ENCODE data around the gene LNX1. TPM values are rescaled to one million over a fixed set of nuclear protein-coding genes. Genes with fewer than 3 reads are reported as not detected.

LNX1 gene
- total and polyA plus RNA-seq, 7 donors, result 2.3 to 7.9 (median 4.6) TPM

DNA sequence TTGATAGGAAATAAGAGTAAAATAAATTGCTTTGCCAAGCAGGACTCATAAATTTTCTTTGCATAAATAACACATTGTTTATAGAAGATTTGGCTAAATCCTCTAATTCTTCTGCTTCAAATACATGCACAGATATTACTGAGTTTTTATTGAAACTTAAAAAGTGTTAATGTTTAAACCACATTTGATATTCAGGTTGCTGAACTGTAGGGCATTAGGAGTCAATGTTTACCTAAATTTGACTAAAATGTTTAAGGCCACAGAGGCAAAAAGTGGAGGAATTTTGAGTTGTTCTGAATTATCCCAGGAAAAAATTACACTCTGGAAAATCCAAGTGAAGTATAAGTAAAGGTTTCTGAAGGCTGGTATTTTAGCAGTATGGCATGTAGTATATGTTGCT lies 135.1 kb downstream of the LNX1 start:
- intact Hi-C loops (cut with DNase I), result no loop called here
- Histone ChIP-seq H3K36me3 (peaks cover 0 to 70% (median 4%) of the 10 kb centered on the region in 4 donors), H3K27ac (no peak overlapping the region), H3K9me3 (no peaks in the 10 kb centered on the region), H3K4me3 (no peak overlapping the region), H3K27me3 (no peaks in the 10 kb centered on the region), H3K4me1 (no peaks in the 10 kb centered on the region)
- TF ChIP-seq POLR2AphosphoS5 (IDR thresholded peaks at IDR 0.05) (no peak), EP300 (IDR thresholded peaks at IDR 0.05) (no peak), POLR2A (IDR thresholded peaks at IDR 0.05) (no peak)
- TF ChIP-seq, protein P1, sequence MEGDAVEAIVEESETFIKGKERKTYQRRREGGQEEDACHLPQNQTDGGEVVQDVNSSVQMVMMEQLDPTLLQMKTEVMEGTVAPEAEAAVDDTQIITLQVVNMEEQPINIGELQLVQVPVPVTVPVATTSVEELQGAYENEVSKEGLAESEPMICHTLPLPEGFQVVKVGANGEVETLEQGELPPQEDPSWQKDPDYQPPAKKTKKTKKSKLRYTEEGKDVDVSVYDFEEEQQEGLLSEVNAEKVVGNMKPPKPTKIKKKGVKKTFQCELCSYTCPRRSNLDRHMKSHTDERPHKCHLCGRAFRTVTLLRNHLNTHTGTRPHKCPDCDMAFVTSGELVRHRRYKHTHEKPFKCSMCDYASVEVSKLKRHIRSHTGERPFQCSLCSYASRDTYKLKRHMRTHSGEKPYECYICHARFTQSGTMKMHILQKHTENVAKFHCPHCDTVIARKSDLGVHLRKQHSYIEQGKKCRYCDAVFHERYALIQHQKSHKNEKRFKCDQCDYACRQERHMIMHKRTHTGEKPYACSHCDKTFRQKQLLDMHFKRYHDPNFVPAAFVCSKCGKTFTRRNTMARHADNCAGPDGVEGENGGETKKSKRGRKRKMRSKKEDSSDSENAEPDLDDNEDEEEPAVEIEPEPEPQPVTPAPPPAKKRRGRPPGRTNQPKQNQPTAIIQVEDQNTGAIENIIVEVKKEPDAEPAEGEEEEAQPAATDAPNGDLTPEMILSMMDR (IDR thresholded peaks at IDR 0.05), result no peak
- DNase-seq, result no peak

DNA sequence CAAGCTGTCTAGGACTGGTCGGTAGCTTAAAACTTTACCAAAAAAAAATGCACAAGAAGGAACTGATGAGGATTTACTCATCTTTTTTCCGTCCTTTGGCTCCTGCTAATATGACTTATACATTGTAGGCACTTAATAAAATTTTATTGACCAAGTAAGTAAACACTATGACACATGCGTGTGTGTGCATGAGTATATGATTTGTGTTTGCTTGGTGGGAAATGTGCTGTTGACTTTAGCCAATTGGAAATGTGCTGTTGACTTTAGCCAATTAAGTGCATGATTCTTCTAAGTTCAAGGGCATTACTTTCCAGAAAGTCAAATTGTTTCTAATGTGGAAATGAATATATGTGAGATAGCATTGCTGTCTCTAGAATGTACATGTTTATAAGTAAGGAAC lies 135.5 kb downstream of the LNX1 start:
- no peak for TF ChIP-seq POLR2A (IDR thresholded peaks at IDR 0.05)
- no peak for TF ChIP-seq EP300 (IDR thresholded peaks at IDR 0.05)
- TF ChIP-seq POLR2AphosphoS5 (IDR thresholded peaks at IDR 0.05), result no peak
- TF ChIP-seq, protein P1 (IDR thresholded peaks at IDR 0.05), result no peak
- WGBS, 2 donors, result 62 to 83% methylated on average over 3 of the region's 3 CpGs
- Histone ChIP-seq H3K27me3 (no peaks in the 10 kb centered on the region), H3K36me3 (peaks cover 0 to 66% (median 4%) of the 10 kb centered on the region in 4 donors), H3K4me3 (no peak overlapping the region), H3K27ac (no peak overlapping the region), H3K4me1 (no peaks in the 10 kb centered on the region), H3K9me3 (no peaks in the 10 kb centered on the region)
- intact Hi-C loops (cut with DNase I), result no loop called here
- DNase-seq, result no peak

DNA sequence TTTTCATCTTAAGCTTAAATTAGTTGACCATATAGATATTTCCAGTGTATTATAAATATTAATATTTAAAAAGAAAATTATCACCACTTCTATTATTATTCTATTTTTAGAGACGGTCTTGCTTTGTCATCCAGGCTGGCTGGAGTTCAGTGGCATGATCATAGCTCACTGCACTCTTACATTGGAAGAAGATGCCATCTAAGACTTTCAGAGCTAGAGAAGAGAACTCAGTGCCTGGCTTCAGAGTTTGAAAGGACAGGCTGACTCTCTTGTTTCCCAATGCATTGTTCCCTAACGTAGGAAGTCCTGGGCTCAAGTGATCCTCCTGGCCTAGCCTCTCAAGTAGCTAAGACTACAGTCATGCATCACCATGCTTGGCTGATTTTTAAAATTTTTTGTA lies 137.9 kb downstream of the LNX1 start:
- Histone ChIP-seq H3K36me3 (peaks cover 0 to 44% (median 4%) of the 10 kb centered on the region in 4 donors), H3K27ac (no peak overlapping the region), H3K4me3 (no peak overlapping the region), H3K9me3 (no peaks in the 10 kb centered on the region), H3K4me1 (no peaks in the 10 kb centered on the region), H3K27me3 (no peaks in the 10 kb centered on the region)
- TF ChIP-seq POLR2A (IDR thresholded peaks at IDR 0.05) (no peak), POLR2AphosphoS5 (IDR thresholded peaks at IDR 0.05) (no peak), EP300 (IDR thresholded peaks at IDR 0.05) (no peak)
- TF ChIP-seq, protein P1 (IDR thresholded peaks at IDR 0.05), result no peak
- DNase-seq, result no peak
- intact Hi-C loops (cut with DNase I), result no loop called here
- WGBS, 2 donors, result 95 to 96% methylated on average over 2 of the region's 2 CpGs

DNA sequence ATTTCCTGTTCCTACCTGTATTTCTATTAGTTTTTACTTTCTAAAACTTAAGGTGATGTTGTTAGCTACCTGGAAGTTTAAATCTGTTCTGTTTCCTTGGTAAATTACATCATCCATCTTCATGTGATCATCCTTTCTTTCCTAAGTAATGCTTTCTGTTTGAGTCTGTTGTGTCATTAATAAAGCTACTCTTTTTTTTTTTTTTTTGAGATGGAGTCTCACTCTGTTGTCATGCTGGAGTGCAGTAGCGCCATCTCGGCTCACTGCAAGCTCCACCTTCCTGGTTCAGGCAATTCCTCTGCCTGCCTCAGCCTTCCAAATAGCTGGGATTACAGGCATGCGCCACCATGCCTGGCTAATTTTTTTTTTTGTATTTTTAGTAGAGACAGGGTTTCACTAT lies 140.5 kb downstream of the LNX1 start:
- H3K27ac ChIP-seq, result no peak overlapping the region
- WGBS, 2 donors, result 96 to 98% methylated on average over 3 of the region's 3 CpGs
- no peaks in the 10 kb centered on the region for H3K27me3 ChIP-seq
- no peaks in the 10 kb centered on the region for H3K4me1 ChIP-seq
- intact Hi-C loops (cut with DNase I), result no loop called here
- H3K9me3 ChIP-seq, result no peaks in the 10 kb centered on the region
- H3K4me3 ChIP-seq, result no peak overlapping the region
- TF ChIP-seq POLR2AphosphoS5 (IDR thresholded peaks at IDR 0.05), result no peak
- TF ChIP-seq POLR2A (IDR thresholded peaks at IDR 0.05), result no peak
- TF ChIP-seq EP300 (IDR thresholded peaks at IDR 0.05), result no peak
- TF ChIP-seq, protein P1 (IDR thresholded peaks at IDR 0.05), result no peak
- H3K36me3 ChIP-seq, result peaks cover 0 to 50% (median 4%) of the 10 kb centered on the region in 4 donors
- DNase-seq, result no peak

DNA sequence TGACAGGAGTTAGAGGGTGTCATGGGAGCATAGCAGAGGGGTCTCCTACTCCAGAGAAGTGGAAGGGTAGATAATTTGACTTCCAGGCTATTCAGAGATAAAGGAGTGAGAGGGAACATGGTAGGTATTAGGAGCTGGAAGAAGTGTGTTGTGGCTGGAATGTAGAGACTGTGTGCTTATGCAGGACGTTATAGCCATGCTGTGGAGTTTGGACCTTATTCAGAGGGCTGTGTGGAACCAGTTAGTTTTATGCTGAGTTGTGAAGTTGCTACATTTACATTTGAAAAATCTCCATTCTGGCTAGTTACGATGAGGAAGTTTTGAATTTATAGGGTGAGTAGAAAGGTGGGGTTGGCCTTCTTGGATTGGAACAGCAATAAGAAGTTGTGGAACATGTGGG lies 146.3 kb downstream of the LNX1 start:
- Histone ChIP-seq H3K36me3 (peaks cover 0 to 39% (median 0%) of the 10 kb centered on the region in 4 donors), H3K27me3 (no peaks in the 10 kb centered on the region), H3K27ac (no peak overlapping the region), H3K4me3 (no peak overlapping the region), H3K9me3 (no peaks in the 10 kb centered on the region), H3K4me1 (no peaks in the 10 kb centered on the region)
- no peak for DNase-seq
- TF ChIP-seq POLR2A (IDR thresholded peaks at IDR 0.05) (no peak), POLR2AphosphoS5 (IDR thresholded peaks at IDR 0.05) (no peak), EP300 (IDR thresholded peaks at IDR 0.05) (no peak)
- TF ChIP-seq, protein P1 (IDR thresholded peaks at IDR 0.05), result no peak
- 90 to 97% methylated on average over 2 of the region's 2 CpGs for WGBS, 2 donors
- intact Hi-C loops (cut with DNase I), result no loop called here

Measured in sigmoid colon (tissue), 7 donors.